Colonic mucosa (tissue), 4 donors: ENCODE measurements around the gene CLTC. TPM values are rescaled to one million over a fixed set of nuclear protein-coding genes. Genes with fewer than 3 reads are reported as not detected.

Experiments used
- DNase-seq: peaks from one replicate; pipeline ENCODE4 v3.0.0-alpha.2; 2020
- H3K27ac ChIP-seq: fragments of 200-600 bp; one replicate; pipeline ENCODE4 v1.8.0; 2021
- H3K27me3 ChIP-seq: fragments of 200-600 bp; one replicate; pipeline ENCODE4 v1.8.0; 2021
- H3K36me3 ChIP-seq: fragments of 200-600 bp; one replicate; pipeline ENCODE4 v1.8.0; 2021
- H3K4me1 ChIP-seq: fragments of 200-600 bp; one replicate; pipeline ENCODE4 v1.8.0; 2021; ENCODE audit warnings: mild to moderate bottlenecking
- H3K4me3 ChIP-seq: fragments of 200-600 bp; one replicate; pipeline ENCODE4 v1.8.0; 2021
- H3K9ac ChIP-seq, 2 donors: one replicate each; pipeline ENCODE4 v1.7.0; 2013; ENCODE audit warnings: control low read depth in 2 of 2, low read depth in 2 of 2, low read length in 2 of 2
- H3K9me3 ChIP-seq: fragments of 200-600 bp; one replicate; pipeline ENCODE4 v1.8.0; 2021
- intact Hi-C: fragments of 100-400 bp; cut with DNase I; formaldehyde crosslinking; loops from one replicate; pipeline ENCODE4 v1.14.1; 2022
- total RNA-seq, 2 donors: library from RNA; stranded (reverse); fragmentation: NEBNext Ultra II Directional in 1 of 2; extraction: Animal tissue kit (Norgen Biotek cat#: 25700) in 1 of 2; gene quantifications; one replicate each; pipeline ENCODE4 v1.2.1, GENCODE V29; 2021
- TF ChIP-seq, protein P1 (sequence below): fragments of 200-600 bp; IDR thresholded peaks from one replicate; pipeline ENCODE4 v1.8.0; 2022; ENCODE audit warnings: antibody characterized with exemption, mild to moderate bottlenecking
- donor health status: healthy.
- donor health status: DM: no; HTN: no; CAD: no.
- donor health status: DM: no; HTN: no; CAD: no.

The CLTC gene
- total RNA-seq, 2 donors from 2014 or later: 306 to 328 TPM

- peak; percentile 32 for DNase-seq
- Histone ChIP-seq H3K4me1 (no peaks in the 10 kb centered on the region), H3K36me3 (no peaks in the 10 kb centered on the region), H3K9ac (no peak overlapping the region), H3K9me3 (no peaks in the 10 kb centered on the region), H3K27me3 (no peaks in the 10 kb centered on the region), H3K27ac (no peak overlapping the region), H3K4me3 (no peak overlapping the region)
- intact Hi-C loops: no loop called here
- TF ChIP-seq, protein P1, sequence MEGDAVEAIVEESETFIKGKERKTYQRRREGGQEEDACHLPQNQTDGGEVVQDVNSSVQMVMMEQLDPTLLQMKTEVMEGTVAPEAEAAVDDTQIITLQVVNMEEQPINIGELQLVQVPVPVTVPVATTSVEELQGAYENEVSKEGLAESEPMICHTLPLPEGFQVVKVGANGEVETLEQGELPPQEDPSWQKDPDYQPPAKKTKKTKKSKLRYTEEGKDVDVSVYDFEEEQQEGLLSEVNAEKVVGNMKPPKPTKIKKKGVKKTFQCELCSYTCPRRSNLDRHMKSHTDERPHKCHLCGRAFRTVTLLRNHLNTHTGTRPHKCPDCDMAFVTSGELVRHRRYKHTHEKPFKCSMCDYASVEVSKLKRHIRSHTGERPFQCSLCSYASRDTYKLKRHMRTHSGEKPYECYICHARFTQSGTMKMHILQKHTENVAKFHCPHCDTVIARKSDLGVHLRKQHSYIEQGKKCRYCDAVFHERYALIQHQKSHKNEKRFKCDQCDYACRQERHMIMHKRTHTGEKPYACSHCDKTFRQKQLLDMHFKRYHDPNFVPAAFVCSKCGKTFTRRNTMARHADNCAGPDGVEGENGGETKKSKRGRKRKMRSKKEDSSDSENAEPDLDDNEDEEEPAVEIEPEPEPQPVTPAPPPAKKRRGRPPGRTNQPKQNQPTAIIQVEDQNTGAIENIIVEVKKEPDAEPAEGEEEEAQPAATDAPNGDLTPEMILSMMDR: no peak
These were observed 11.8 kb upstream of the CLTC start for GRCh38 chr17:59607817-59608403.

- H3K27ac ChIP-seq: no peak overlapping the region
- TF ChIP-seq, protein P1: no peak
- no peak for DNase-seq
- H3K4me3 ChIP-seq: no peak overlapping the region
- no peak overlapping the region for H3K9ac ChIP-seq
- H3K27me3 ChIP-seq: no peaks in the 10 kb centered on the region
- H3K4me1 ChIP-seq: no peaks in the 10 kb centered on the region
- H3K9me3 ChIP-seq: no peaks in the 10 kb centered on the region
- no peaks in the 10 kb centered on the region for H3K36me3 ChIP-seq
- intact Hi-C loops: no loop called here
These were observed 8.2 kb upstream of the CLTC start for GRCh38 chr17:59611503-59611902.

DNA sequence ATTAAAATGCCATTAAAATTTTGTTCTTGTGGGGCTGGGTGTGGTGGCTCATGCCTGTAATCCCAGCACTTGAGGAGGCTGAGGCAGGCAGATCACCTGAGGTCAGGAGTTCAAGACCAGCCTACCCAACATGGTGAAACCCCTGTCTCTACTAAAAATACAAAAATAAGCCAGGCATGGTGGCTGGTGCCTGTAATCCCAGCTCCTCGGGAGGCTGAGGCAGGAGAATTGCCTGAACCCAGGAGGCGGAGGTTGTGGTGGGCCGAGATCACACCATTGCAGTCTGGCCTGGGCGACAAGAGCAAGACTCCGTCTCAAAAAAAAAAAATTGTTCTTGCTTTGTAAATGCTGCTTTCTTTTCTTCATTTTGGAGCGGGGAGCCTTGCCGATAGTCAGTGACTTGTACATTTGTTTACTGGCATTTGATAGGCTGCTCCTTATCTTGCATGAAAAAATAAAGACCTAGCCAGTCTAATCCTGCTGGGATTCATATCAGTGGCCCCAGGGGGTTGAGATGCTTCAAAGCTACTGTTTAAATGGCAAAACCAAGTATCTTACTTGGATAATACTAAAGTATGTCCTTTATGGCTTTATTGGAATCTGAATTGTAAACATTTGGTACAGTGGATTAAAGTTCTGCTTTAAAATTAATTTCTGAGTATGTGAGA is 3.3 kb upstream of the CLTC start:
- no peaks in the 10 kb centered on the region for H3K4me1 ChIP-seq
- H3K9ac ChIP-seq: no peak overlapping the region
- no peak overlapping the region for H3K27ac ChIP-seq
- no peaks in the 10 kb centered on the region for H3K36me3 ChIP-seq
- no peaks in the 10 kb centered on the region for H3K9me3 ChIP-seq
- DNase-seq: no peak
- TF ChIP-seq, protein P1: no peak
- H3K27me3 ChIP-seq: no peaks in the 10 kb centered on the region
- H3K4me3 ChIP-seq: no peak overlapping the region
- intact Hi-C loops: no loop called here

DNA sequence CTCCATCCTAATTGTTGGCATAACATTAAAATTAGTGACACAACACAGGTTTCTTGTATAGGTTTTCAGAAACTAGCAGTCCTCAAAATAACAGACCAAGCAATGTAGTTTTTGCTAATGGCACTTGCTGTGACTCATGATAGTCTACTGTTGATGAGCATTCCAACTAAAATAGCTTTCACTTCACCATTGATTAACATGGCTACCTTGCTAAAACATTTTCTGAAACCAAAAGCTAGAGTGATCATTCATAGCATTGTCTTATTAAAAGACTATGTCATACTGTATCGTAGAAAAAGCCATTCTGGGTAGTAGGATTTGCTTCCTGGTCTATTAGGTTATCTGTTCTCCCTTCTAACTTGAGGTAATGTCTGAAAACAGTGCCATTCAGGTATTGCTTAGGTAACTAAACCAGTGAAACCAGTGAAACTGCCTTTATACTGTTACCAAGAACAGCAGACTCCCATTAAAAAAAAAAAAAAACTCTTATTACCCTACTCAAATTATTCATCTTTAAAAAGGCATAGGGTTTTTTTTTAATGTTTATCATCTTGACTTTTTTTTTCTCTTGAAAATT is 2.5 kb upstream of the CLTC start:
- intact Hi-C loops: no loop called here
- no peaks in the 10 kb centered on the region for H3K9me3 ChIP-seq
- no peaks in the 10 kb centered on the region for H3K27me3 ChIP-seq
- no peak overlapping the region for H3K9ac ChIP-seq
- no peak overlapping the region for H3K4me3 ChIP-seq
- H3K4me1 ChIP-seq: no peaks in the 10 kb centered on the region
- no peaks in the 10 kb centered on the region for H3K36me3 ChIP-seq
- no peak for DNase-seq
- no peak overlapping the region for H3K27ac ChIP-seq
- TF ChIP-seq, protein P1: no peak

DNA sequence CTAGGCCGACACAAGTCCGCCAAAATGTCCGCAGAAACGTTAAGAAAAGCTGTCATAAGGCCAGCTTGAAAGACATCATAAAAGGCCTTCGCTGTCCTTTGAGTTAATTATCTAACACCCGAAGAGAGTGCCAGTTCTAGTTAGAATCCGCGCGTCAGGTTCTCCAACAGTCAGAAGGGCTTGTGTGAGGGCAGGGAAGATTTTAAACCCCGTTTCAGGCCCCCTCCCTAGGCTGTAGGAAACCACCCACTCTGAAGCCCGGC is 729 bp upstream of the CLTC start:
- Histone ChIP-seq H3K4me3 (peak overlapping the region; percentile 62), H3K27ac (peak overlapping the region; percentile 97), H3K4me1 (no peaks in the 10 kb centered on the region), H3K9me3 (no peaks in the 10 kb centered on the region), H3K36me3 (no peaks in the 10 kb centered on the region), H3K27me3 (no peaks in the 10 kb centered on the region), H3K9ac (peak overlapping the region; percentile 92 to 98)
- intact Hi-C loops: no loop called here
- no peak for DNase-seq
- TF ChIP-seq, protein P1: no peak
